HG03060 (cell line): Measurements from ENCODE around the gene SFXN5.

Experiments used
- ATAC-seq: cut with Tn5 transposase; IDR thresholded peaks from one replicate; pipeline ENCODE4 v1.9.1; 2021; ENCODE audit warnings: low read depth, moderate number of reproducible peaks; ENCODE audit not compliant: unreplicated experiment

Gene SFXN5

GRCh38 chr2:72947952-72948830 lies 123.3 kb downstream of the SFXN5 start:
- no peak for ATAC-seq

- no peak for ATAC-seq
Measured at GRCh38 chr2:72946466-72946865, 125.0 kb downstream of the SFXN5 start.

- ATAC-seq = no peak
Measured at GRCh38 chr2:72945450-72946019, 126.0 kb downstream of the SFXN5 start.

GRCh38 chr2:72944804-72945449 lies 126.6 kb downstream of the SFXN5 start:
- ATAC-seq = no peak

- ATAC-seq = no peak
Measured at GRCh38 chr2:72943540-72944395, 127.7 kb downstream of the SFXN5 start.

GRCh38 chr2:72942881-72943418 lies 128.6 kb downstream of the SFXN5 start:
- ATAC-seq = no peak

- ATAC-seq = no peak
Measured at GRCh38 chr2:72942293-72942692, 129.2 kb downstream of the SFXN5 start.

GRCh38 chr2:72940786-72941185 lies 130.7 kb downstream of the SFXN5 start:
- ATAC-seq = no peak

- no peak for ATAC-seq
Measured at GRCh38 chr2:72940361-72940760, 131.2 kb downstream of the SFXN5 start.

- no peak for ATAC-seq
Measured at GRCh38 chr2:72938455-72938854, 133.1 kb downstream of the SFXN5 start.

- ATAC-seq = no peak
Measured at GRCh38 chr2:72937356-72937669, 134.2 kb downstream of the SFXN5 start.

- no peak for ATAC-seq
Measured at GRCh38 chr2:72936660-72937355, 134.7 kb downstream of the SFXN5 start.

- ATAC-seq = no peak
Measured at GRCh38 chr2:72935611-72935957, 135.9 kb downstream of the SFXN5 start.

- ATAC-seq = no peak
Measured at GRCh38 chr2:72934683-72935610, 136.6 kb downstream of the SFXN5 start.

- ATAC-seq = no peak
Measured at GRCh38 chr2:72933646-72934151, 137.8 kb downstream of the SFXN5 start.

- no peak for ATAC-seq
Measured at GRCh38 chr2:72933207-72933606, 138.3 kb downstream of the SFXN5 start.

- no peak for ATAC-seq
Measured at GRCh38 chr2:72932805-72933204, 138.7 kb downstream of the SFXN5 start.

- ATAC-seq = no peak
Measured at GRCh38 chr2:72932045-72932740, 139.3 kb downstream of the SFXN5 start.
